Large intestine (tissue), 3 donors: Measurements from ENCODE around the gene PDGFRA. TPM values are rescaled to one million over a fixed set of nuclear protein-coding genes. Genes with fewer than 3 reads are reported as not detected.

Experiments used
- DNase-seq, 2 donors: peaks; one replicate each; pipeline versions ENCODE4 v3.0.0 to v3.0.0-alpha.2; 2013
- H3K27ac ChIP-seq: one replicate; pipeline ENCODE4 v1.5.1; 2013; ENCODE audit warnings: low read length
- H3K27me3 ChIP-seq: 2 replicates; pipeline ENCODE4 v1.6.1; 2013; ENCODE audit warnings: low read length; ENCODE audit not compliant: control insufficient read depth, insufficient read depth
- H3K36me3 ChIP-seq: 2 replicates; pipeline ENCODE4 v1.6.1; 2013; ENCODE audit warnings: low read length; ENCODE audit not compliant: control insufficient read depth, insufficient read depth
- H3K4me1 ChIP-seq: one replicate; pipeline ENCODE4 v1.6.1; 2013; ENCODE audit warnings: low read length; ENCODE audit not compliant: control insufficient read depth, insufficient read depth
- H3K4me3 ChIP-seq: one replicate; pipeline ENCODE4 v1.5.1; 2013; ENCODE audit warnings: low read length
- H3K9me3 ChIP-seq: one replicate; pipeline ENCODE4 v1.6.1; 2013; ENCODE audit warnings: mild to moderate bottlenecking, low read depth, low read length, moderate library complexity; ENCODE audit not compliant: control insufficient read depth
- WGBS: methylation state at CpG from one replicate; pipeline ENCODE4 v1.1.5; 2013; ENCODE audit warnings: low lambda C conversion rate; ENCODE audit not compliant: insufficient coverage; 5-methylcytosine and 5-hydroxymethylcytosine counted together
- polyA plus RNA-seq: library from polyadenylated mRNA; unstranded; fragments of 120-200 nt; gene quantifications from one replicate; pipeline ENCODE4 v1.2.1, GENCODE V29; 2013

Gene PDGFRA
- polyA plus RNA-seq, 1 donor, result 92.0 TPM

DNA sequence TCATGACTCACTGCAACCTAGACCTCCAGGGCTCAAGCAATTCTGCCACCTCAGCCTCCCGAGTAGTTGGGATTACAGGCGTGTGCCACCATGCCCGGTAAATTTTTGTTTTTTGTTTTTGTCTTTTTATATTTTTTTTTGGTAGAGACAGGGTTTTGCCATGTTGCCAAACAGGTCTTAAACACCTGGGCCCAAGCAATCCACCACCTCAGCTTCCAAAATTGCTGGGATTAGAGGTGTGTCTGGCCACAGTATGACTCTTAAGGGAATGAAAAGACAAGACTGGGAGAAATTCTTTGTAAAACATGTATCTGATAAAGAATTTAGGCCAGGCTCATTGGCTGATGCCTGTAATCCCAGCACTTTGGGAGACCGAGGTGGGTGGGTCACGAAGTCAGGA, 29.2 kb upstream of the PDGFRA start:
- DNase-seq, result no peak
- Histone ChIP-seq H3K27ac (no peak overlapping the region), H3K27me3 (peaks cover 7% of the 10 kb centered on the region), H3K4me1 (no peaks in the 10 kb centered on the region), H3K36me3 (no peaks in the 10 kb centered on the region), H3K4me3 (no peak overlapping the region), H3K9me3 (no peaks in the 10 kb centered on the region)
- no CpG with 5 or more reads among the region's 5 CpGs for WGBS

DNA sequence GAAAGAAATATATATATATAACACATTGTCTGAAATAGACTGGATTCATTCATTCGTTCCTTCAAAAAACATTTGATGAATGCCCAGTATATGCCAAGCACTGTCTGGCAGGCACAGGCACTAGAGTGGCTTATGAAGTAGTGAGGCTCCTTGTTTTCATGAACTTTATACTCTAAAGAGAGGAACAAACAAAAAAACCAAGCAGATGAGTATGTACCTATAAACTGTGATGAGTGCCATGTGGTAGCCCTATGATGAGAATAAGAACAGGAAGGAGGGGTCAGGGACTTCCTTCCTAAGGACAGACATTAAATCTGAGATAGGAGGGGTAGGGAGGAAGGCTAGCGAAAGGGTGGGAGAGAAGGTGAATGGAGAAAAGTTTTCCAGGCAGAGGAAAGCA, 19.5 kb upstream of the PDGFRA start:
- no peaks in the 10 kb centered on the region for H3K9me3 ChIP-seq
- no peaks in the 10 kb centered on the region for H3K36me3 ChIP-seq
- no peak overlapping the region for H3K27ac ChIP-seq
- WGBS, result 60% methylated on average over 1 of the region's 2 CpGs
- peaks cover 4% of the 10 kb centered on the region for H3K4me1 ChIP-seq
- no peak overlapping the region for H3K4me3 ChIP-seq
- peaks cover 18% of the 10 kb centered on the region for H3K27me3 ChIP-seq
- no peak for DNase-seq

DNA sequence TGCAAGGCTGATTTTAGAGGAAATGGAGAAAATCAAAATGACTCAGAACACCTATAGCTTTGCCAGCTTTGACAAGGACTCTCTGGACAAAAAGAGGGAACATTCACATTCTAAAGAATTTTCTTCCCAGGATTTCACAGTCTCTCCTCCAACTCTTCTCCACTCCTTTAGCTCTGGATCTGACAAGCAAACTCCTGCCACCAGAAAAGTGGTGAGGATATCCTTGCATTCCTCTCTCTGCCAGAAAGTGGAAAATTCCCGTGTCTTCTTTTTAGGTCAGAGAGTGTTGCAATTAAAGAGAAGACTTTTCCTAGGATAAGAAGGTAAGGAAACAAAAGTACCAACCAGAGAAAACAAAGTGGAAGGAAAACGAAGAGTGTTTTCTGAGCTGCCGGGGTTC, 16.1 kb upstream of the PDGFRA start:
- WGBS, result 33% methylated on average over 1 of the region's 3 CpGs

DNA sequence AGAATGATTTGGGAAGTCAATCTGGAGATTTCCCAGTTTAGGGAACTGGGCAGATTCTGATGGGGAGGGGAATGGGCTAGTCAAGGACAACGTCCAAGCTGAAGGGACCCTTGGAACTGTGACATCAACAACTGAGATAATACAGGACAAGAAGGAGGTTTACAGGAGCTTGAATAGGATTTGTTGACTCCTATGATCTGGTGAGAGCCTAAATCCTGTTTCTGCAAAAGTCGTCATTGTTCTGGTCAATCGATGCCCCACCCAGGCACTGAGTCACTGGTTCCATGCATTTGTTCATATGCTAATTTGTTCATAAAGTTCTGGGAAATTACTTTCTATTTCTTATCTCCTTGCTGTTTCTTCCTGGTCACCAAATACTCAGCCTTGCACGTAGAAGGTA, 15.3 kb upstream of the PDGFRA start:
- peaks cover 4% of the 10 kb centered on the region for H3K4me1 ChIP-seq
- no peak overlapping the region for H3K27ac ChIP-seq
- H3K36me3 ChIP-seq, result no peaks in the 10 kb centered on the region
- peaks cover 31% of the 10 kb centered on the region for H3K27me3 ChIP-seq
- no peaks in the 10 kb centered on the region for H3K9me3 ChIP-seq
- H3K4me3 ChIP-seq, result no peak overlapping the region
- DNase-seq, result peak in 1 of 2 donors; percentile 59
- WGBS, result no CpG with 5 or more reads among the region's 4 CpGs

More for the DNA sequence above, 16.1 kb upstream of the PDGFRA start:
- Histone ChIP-seq H3K27ac (no peak overlapping the region), H3K36me3 (no peaks in the 10 kb centered on the region), H3K4me1 (peaks cover 4% of the 10 kb centered on the region), H3K4me3 (no peak overlapping the region), H3K9me3 (no peaks in the 10 kb centered on the region), H3K27me3 (peaks cover 29% of the 10 kb centered on the region)
- no peak for DNase-seq

DNA sequence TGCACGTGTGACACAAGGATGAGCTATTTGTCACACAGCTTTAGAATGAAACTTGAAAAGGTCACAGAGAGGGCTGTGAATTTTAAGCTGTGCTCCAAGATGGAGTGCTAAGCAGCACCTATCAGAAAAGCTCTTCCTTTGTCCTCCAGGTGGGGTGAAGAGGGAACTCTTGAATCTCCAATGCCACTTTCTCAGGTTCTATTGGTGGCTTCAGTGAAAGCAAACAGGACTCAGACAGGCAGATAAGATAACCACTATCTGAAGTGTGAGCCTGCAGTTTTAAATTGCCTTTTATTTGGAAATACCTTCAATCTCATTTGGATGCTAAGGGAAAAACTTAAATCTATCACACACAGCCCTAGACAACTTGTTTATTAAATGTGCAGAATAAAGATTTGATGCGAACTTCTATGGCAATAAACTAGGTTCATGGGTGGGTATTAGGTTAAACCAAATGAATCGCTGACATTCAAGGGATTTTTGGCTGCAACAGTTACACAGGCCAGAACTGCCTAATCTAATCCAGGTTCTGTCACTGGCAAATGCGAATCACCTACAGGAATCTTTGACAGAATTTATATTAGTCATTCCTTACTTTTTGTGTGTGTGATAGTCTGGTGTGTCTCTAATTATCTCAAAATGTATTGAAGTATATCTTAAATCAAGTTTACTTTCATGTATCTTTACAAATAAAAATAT, 13.6 kb upstream of the PDGFRA start:
- no peak for DNase-seq
- H3K4me1 ChIP-seq, result peaks cover 4% of the 10 kb centered on the region
- no peaks in the 10 kb centered on the region for H3K36me3 ChIP-seq
- H3K4me3 ChIP-seq, result no peak overlapping the region
- no CpG with 5 or more reads among the region's 4 CpGs for WGBS
- no peak overlapping the region for H3K27ac ChIP-seq
- no peaks in the 10 kb centered on the region for H3K9me3 ChIP-seq
- H3K27me3 ChIP-seq, result peaks cover 28% of the 10 kb centered on the region

DNA sequence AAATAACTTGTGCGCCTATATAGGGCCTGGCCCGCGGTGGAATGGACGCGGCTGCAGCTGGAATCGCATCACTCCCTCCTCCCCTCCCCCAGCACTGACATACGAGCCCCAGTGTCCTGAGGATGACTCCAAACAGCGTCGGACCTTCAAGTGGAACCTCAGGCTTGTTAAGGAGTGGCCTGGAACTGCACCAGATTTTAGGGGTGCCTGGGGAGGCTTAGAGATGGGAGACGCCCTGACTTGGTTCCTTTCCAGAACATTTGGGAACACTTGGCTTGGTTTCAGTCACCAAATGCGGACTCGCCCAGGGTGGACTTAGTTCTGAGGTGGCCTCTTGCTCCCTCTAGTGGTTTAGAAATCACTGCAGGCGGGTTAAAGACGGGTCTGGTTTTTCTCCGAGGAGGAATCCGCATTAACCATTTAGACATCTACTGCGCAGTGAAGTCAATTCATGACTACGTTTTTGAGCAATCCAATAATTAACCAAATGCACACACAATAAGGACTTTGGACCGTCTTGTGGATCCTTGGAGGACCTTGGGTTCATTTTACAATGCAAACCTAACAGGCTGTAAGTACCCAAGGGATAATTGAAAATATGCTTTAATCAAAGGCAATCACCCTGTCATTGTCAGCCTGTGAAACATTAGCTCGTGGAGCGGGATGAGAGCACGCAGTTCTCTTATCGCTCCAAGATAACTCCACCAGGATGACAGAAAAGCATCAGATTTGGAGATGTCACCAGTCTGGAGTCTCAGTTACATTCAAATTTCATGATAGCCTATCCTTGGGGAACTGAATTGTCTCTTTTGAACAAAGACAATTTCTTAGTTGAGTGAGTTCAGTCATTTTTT, 11.2 kb upstream of the PDGFRA start:
- peak; percentile 77 to 82 for DNase-seq
- Histone ChIP-seq H3K4me3 (peak overlapping the region; percentile 31), H3K4me1 (peaks cover 4% of the 10 kb centered on the region), H3K27me3 (peaks cover 32% of the 10 kb centered on the region), H3K27ac (no peak overlapping the region), H3K36me3 (no peaks in the 10 kb centered on the region), H3K9me3 (no peaks in the 10 kb centered on the region)
- no CpG with 5 or more reads among the region's 23 CpGs for WGBS

DNA sequence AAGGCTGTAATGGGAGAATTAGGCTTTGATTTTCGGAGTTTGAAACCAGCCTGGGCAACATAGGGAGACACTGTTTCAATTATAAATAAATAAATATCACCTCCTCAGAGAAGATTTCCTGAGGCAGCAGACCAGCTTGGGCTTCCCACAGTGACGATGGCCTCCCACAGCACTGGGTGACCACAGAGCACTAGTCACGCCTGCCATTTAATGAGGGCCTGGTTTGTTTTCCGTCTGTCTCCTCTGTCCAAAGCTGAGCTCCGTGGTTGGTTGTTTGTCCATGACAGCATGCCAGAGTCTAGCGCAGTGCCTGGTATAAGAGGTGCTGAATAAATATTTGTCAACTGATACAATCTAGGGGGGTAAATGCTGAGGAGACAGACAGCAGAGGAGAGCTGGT, 10.4 kb upstream of the PDGFRA start:
- WGBS, result no CpG with 5 or more reads among the region's 6 CpGs
- H3K4me3 ChIP-seq, result no peak overlapping the region
- peaks cover under 1% of the 10 kb centered on the region for H3K4me1 ChIP-seq
- no peak for DNase-seq
- H3K36me3 ChIP-seq, result no peaks in the 10 kb centered on the region
- peaks cover 32% of the 10 kb centered on the region for H3K27me3 ChIP-seq
- no peak overlapping the region for H3K27ac ChIP-seq
- no peaks in the 10 kb centered on the region for H3K9me3 ChIP-seq

DNA sequence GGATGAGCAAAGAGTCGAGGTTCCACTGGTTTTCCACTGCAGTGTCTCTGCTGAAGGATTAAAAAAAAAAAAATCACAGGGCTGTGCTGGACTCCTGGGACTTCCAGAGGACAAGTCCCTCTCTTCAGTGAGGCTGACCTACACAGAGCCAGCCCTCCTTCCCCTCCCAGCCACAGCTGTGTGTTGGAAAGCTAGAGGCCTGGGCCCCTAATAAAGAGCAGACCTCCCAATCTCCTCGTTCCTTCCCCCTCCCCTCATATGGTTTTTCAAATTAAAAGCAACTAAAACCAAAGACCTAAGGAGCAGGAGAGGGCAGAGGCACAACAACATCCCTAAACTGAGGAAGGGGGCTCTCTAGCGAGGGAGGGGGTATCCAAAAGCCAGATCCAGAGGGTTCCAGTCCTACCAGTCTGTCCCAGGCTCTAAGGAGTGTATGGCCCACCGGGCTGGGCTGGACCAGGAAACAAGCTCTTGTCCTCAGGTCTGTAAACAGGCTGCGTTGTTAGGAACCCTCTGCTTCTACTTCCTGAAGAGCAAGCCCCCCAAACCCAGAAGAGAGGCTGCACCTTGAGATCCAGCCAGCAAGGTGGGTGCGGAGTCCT, 4.0 kb upstream of the PDGFRA start:
- WGBS, result no CpG with 5 or more reads among the region's 6 CpGs
- Histone ChIP-seq H3K27ac (peak overlapping the region; percentile 70), H3K4me1 (peaks cover 18% of the 10 kb centered on the region), H3K4me3 (peak overlapping the region; percentile 13), H3K36me3 (no peaks in the 10 kb centered on the region), H3K27me3 (peaks cover 76% of the 10 kb centered on the region), H3K9me3 (peaks cover 4% of the 10 kb centered on the region)
- peak in 1 of 2 donors; percentile 20 for DNase-seq

DNA sequence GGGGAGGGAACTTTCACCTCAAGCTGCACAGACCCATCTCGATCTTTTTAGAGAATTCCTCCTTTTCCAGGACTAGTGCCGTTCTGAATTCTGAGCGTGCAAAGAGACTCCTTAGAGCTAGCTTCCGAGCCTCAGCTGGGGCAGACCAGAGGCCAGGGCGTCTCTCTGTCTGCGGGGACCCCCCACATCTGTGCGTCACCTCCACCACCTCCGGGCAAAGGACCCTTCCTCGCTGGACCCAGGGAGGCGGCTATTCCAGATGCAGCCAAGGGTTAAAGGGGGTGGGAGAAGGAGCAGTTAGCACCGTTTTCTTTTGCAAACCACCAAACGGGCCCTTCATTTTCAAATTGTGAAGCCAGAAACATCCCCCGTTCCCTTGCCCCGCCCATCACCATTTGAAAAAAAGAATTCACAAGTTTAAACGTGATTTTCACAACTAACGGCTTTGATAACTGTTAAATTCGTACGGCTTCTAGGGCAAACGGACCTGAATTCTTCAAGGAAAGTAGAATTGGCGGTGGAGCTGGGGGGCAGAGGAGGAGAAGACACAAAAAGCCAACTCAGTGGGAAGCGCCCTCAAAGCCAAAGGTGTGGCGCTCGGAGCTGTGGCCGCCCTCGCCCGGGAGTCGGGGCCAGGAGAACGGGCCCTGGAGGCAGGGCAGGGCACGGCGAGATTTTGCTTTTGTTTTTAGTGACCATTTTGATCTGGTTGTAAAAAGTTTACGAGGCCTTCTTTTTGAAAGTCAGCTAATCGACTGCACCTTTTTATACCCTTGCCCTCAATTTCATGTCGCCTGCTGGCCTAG, 3.3 kb upstream of the PDGFRA start:
- peaks cover 7% of the 10 kb centered on the region for H3K9me3 ChIP-seq
- peak overlapping the region; percentile 45 for H3K4me3 ChIP-seq
- H3K27me3 ChIP-seq, result peaks cover 83% of the 10 kb centered on the region
- H3K27ac ChIP-seq, result peak overlapping the region; percentile 70
- no CpG with 5 or more reads among the region's 33 CpGs for WGBS
- DNase-seq, result peak in 1 of 2 donors; percentile 13
- no peaks in the 10 kb centered on the region for H3K36me3 ChIP-seq
- H3K4me1 ChIP-seq, result peaks cover 25% of the 10 kb centered on the region
